GM19043 (cell line): ENCODE data around the gene NOTCH2NLA.
"Not testable (repeated sequence)": the region's sequence is repeated elsewhere in the genome, so short reads cannot be mapped to it uniquely, and the experiment has no call there.

Experiments used
- ATAC-seq: cut with Tn5 transposase; IDR thresholded peaks from one replicate; pipeline ENCODE4 v1.9.1; 2021; ENCODE audit warnings: low read depth; ENCODE audit not compliant: unreplicated experiment

The NOTCH2NLA gene

DNA sequence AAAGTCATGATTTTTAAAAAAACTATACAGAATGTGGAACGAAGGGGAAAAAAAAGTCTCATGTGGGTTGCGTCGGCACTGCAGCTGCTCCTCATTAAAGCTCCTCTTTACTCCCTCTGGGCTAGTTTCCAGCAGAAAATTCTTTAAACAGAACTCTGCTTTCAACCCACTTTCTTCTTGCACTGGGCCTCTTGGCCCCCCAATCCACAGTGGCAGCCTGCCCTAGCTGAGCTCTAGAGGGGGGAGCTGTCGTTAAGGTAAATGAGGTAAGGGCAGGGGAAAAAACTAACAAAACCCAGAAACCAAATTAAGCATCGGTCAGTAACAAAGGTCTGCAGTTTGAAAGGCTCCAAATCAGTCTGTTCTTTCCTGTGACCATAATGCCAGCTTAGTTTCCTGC is 54.3 kb downstream of the NOTCH2NLA start:
- ATAC-seq, result not testable (repeated sequence)

DNA sequence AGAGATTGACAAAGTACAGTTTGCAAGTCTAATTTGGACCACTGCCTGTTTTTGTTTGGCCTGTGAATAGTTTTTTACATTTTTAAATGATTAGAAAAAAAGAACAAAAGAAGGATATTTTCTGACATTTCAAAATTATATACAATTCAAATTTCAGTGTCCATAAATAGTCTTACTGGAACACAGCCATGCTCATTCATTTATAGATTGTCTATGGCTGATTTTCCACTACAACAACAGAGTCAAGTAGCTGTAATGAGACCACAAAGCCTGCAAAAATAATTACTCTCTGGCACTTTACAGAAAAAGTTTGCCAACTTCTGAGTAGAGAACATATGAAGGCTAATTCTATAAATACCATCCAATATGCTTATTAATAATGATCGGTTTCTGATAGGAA is 61.1 kb downstream of the NOTCH2NLA start:
- not testable (repeated sequence) for ATAC-seq

DNA sequence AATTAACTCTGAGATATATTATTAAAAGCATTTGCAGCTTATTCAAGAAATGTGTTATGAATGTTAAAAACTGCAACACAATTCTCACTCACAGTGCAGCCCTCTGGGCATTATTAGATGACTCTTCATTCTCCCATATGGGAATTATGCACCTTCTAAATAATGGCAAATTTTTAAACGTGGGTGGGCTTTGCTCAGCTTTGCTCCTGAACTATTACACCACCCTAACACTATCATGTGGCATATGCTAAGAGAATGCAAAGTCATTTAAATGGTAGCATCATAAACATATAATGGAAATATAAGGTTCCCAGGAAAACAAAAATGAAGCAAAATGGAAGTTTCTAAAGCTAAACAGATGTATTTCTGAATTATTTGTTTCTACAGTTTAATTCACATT is 61.5 kb downstream of the NOTCH2NLA start:
- ATAC-seq, result not testable (repeated sequence)

DNA sequence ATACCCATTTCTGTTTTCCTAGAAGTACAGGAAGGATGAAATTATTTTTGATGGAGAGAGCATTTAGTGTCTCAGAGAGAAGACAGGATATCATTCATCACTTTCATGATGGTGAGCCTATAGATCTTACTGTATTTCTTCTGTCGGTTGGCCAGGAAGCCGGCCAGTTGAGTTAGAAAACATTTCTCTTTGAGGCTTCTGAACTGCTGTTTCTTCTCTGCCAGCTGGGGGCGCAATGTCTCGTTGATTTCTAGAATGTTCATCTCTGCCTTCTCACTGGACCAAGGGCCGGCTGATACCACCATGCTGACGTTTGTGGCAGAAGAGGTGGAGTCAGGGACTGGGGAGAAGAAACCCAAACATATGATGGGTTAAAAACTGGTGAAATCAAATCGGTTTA is 84.4 kb downstream of the NOTCH2NLA start, which contains the start of gene NBPF10:
Gene NBPF10, minus strand, starts transcription at position 340 of the 400 bp plus-strand sequence. Its CDS starts 35 bp downstream, at position 305.
- not testable (repeated sequence) for ATAC-seq
